Mesenchymal stem cell (in vitro differentiated cells and primary cell): ENCODE measurements around the gene SPTSSB.

Source experiments
- DNase-seq: peaks from one replicate; pipeline ENCODE4 v3.0.0-alpha.2; 2013
- H2AFZ ChIP-seq: one replicate; pipeline ENCODE4 v1.6.1; 2013; ENCODE audit warnings: low read depth, mild to moderate bottlenecking, control low read depth, inconsistent platforms, low read length, moderate library complexity
- H2AK5ac ChIP-seq: 2 replicates; pipeline ENCODE4 v1.6.1; 2013; ENCODE audit warnings: low read length, moderate library complexity, mild to moderate bottlenecking, inconsistent platforms; ENCODE audit not compliant: severe bottlenecking
- H2BK120ac ChIP-seq: one replicate; pipeline ENCODE4 v1.6.1; 2013; ENCODE audit warnings: low read depth, mild to moderate bottlenecking, inconsistent platforms, low read length, moderate library complexity
- H2BK12ac ChIP-seq, 2 experiments: one replicate each; pipeline ENCODE4 v1.6.1; 2013; ENCODE audit warnings: inconsistent platforms in 2 of 2, low read length in 2 of 2, mild to moderate bottlenecking in 2 of 2, moderate library complexity in 2 of 2, control low read depth in 1 of 2
- H2BK15ac ChIP-seq: one replicate; pipeline ENCODE4 v1.6.1; 2013; ENCODE audit warnings: mild to moderate bottlenecking, low read depth, inconsistent platforms; ENCODE audit not compliant: poor library complexity, severe bottlenecking
- H2BK5ac ChIP-seq: 2 replicates; pipeline ENCODE4 v1.6.1; 2013; ENCODE audit warnings: low read depth, mild to moderate bottlenecking, low read length, control low read depth, inconsistent platforms; ENCODE audit not compliant: poor library complexity, severe bottlenecking
- H3K14ac ChIP-seq, 2 experiments: one replicate each; pipeline ENCODE4 v1.6.1; 2013; ENCODE audit warnings: inconsistent platforms in 2 of 2, low read length in 2 of 2, control low read depth in 1 of 2, mild to moderate bottlenecking in 1 of 2, moderate library complexity in 1 of 2
- H3K18ac ChIP-seq, 2 experiments: one replicate each; pipeline ENCODE4 v1.6.1; 2013; ENCODE audit warnings: inconsistent platforms in 2 of 2, low read length in 2 of 2, control low read depth in 1 of 2, low read depth in 1 of 2, mild to moderate bottlenecking in 1 of 2
- H3K23ac ChIP-seq, 2 experiments: one replicate each; pipeline ENCODE4 v1.6.1; 2013; ENCODE audit warnings: inconsistent platforms in 2 of 2, low read length in 2 of 2, mild to moderate bottlenecking in 2 of 2, moderate library complexity in 2 of 2, control low read depth in 1 of 2
- H3K27ac ChIP-seq: 2 replicates; pipeline ENCODE4 v1.5.1; 2013; ENCODE audit warnings: mild to moderate bottlenecking, moderate library complexity, low read length, control low read depth, inconsistent platforms; ENCODE audit not compliant: poor library complexity, severe bottlenecking
- H3K27me3 ChIP-seq, 2 experiments: 2 replicates each; pipeline versions ENCODE4 v1.6.1 to v1.7.0; 2013; ENCODE audit warnings: low read length in 2 of 2, mild to moderate bottlenecking in 2 of 2, moderate library complexity in 2 of 2, control low read depth in 1 of 2, inconsistent platforms in 1 of 2; ENCODE audit not compliant: control insufficient read depth in 1 of 2, insufficient read depth in 1 of 2
- H3K36me3 ChIP-seq, 2 experiments: 2 replicates each; pipeline versions ENCODE4 v1.6.1 to v1.7.0; 2013; ENCODE audit warnings: low read length in 2 of 2, control low read depth in 1 of 2, inconsistent platforms in 1 of 2, low read depth in 1 of 2, mild to moderate bottlenecking in 1 of 2; ENCODE audit not compliant: insufficient read depth in 2 of 2, control insufficient read depth in 1 of 2
- H3K4ac ChIP-seq, 2 experiments: one replicate each; pipeline ENCODE4 v1.6.1; 2013; ENCODE audit warnings: inconsistent platforms in 2 of 2, low read length in 2 of 2, mild to moderate bottlenecking in 2 of 2, moderate library complexity in 2 of 2, control low read depth in 1 of 2, low read depth in 1 of 2
- H3K4me1 ChIP-seq: 2 replicates; pipeline ENCODE4 v1.6.1; 2013; ENCODE audit warnings: low read depth, low read length, control low read depth; ENCODE audit not compliant: control insufficient read depth, insufficient read depth
- H3K4me2 ChIP-seq: 2 replicates; pipeline ENCODE4 v1.6.1; 2013; ENCODE audit warnings: low read length, mild to moderate bottlenecking, inconsistent platforms; ENCODE audit not compliant: poor library complexity, severe bottlenecking
- H3K4me3 ChIP-seq, 2 experiments: 2 replicates each; pipeline versions ENCODE4 v1.5.1 to v1.7.0; 2013; ENCODE audit warnings: low read length in 2 of 2, mild to moderate bottlenecking in 2 of 2, control low read depth in 1 of 2, low read depth in 1 of 2; ENCODE audit not compliant: insufficient read depth in 1 of 2
- H3K79me1 ChIP-seq: replicated peaks from 2 replicates; pipeline ENCODE4 v1.6.1; 2013; ENCODE audit warnings: mild to moderate bottlenecking, control low read depth, low read length, inconsistent platforms; ENCODE audit not compliant: poor library complexity, severe bottlenecking
- H3K9ac ChIP-seq: 2 replicates; pipeline ENCODE4 v1.7.0; 2013; ENCODE audit warnings: mild to moderate bottlenecking, low read length, moderate library complexity
- H3K9me3 ChIP-seq: 2 replicates; pipeline ENCODE4 v1.7.0; 2013; ENCODE audit warnings: mild to moderate bottlenecking, low read length; ENCODE audit not compliant: control insufficient read depth
- H4K8ac ChIP-seq: one replicate; pipeline ENCODE4 v1.6.1; 2013; ENCODE audit warnings: inconsistent platforms, mild to moderate bottlenecking, low read length, moderate library complexity
- H4K91ac ChIP-seq: one replicate; pipeline ENCODE4 v1.6.1; 2013; ENCODE audit warnings: mild to moderate bottlenecking, low read length, inconsistent platforms
- WGBS: methylation state at CpG from one replicate; pipeline ENCODE4 v1.1.7; 2013; ENCODE audit warnings: mixed read lengths; 5-methylcytosine and 5-hydroxymethylcytosine counted together

SPTSSB gene

GRCh38 chr3:161316006-161316689, 55.2 kb downstream of the SPTSSB start:
- H3K18ac ChIP-seq, result no peak overlapping the region
- no peak overlapping the region for H3K23ac ChIP-seq
- H3K4me2 ChIP-seq, result no peak overlapping the region
- H4K91ac ChIP-seq, result no peak overlapping the region
- no peak overlapping the region for H3K27ac ChIP-seq
- no peak overlapping the region for H4K8ac ChIP-seq
- no peak for DNase-seq
- H3K4ac ChIP-seq, result no peak overlapping the region
- H2BK15ac ChIP-seq, result no peak overlapping the region
- H3K36me3 ChIP-seq, result no peaks in the 10 kb centered on the region
- H3K79me1 ChIP-seq, result no peaks in the 10 kb centered on the region
- H2AK5ac ChIP-seq, result no peak overlapping the region
- no peaks in the 10 kb centered on the region for H3K27me3 ChIP-seq
- H2BK12ac ChIP-seq, result no peak overlapping the region
- H3K4me3 ChIP-seq, result peak overlapping the region in 1 of 2 experiments; percentile 27
- H2BK5ac ChIP-seq, result no peak overlapping the region
- 100% methylated on average over 2 of the region's 3 CpGs for WGBS
- peaks cover 3% of the 10 kb centered on the region for H3K9me3 ChIP-seq
- H3K9ac ChIP-seq, result peak overlapping the region; percentile 68
- no peak overlapping the region for H2AFZ ChIP-seq
- H2BK120ac ChIP-seq, result no peak overlapping the region
- no peaks in the 10 kb centered on the region for H3K4me1 ChIP-seq
- no peak overlapping the region for H3K14ac ChIP-seq

- H3K4me3 ChIP-seq, result no peak overlapping the region
- DNase-seq, result peak; percentile 3
- no peaks in the 10 kb centered on the region for H3K27me3 ChIP-seq
- peak overlapping the region; percentile 16 for H4K8ac ChIP-seq
- H2AK5ac ChIP-seq, result no peak overlapping the region
- H3K4me1 ChIP-seq, result no peaks in the 10 kb centered on the region
- H3K9me3 ChIP-seq, result no peaks in the 10 kb centered on the region
- no peaks in the 10 kb centered on the region for H3K79me1 ChIP-seq
- H3K18ac ChIP-seq, result no peak overlapping the region
- H2AFZ ChIP-seq, result no peak overlapping the region
- H3K27ac ChIP-seq, result no peak overlapping the region
- H2BK5ac ChIP-seq, result no peak overlapping the region
- H3K14ac ChIP-seq, result no peak overlapping the region
- H4K91ac ChIP-seq, result no peak overlapping the region
- H3K23ac ChIP-seq, result no peak overlapping the region
- H2BK120ac ChIP-seq, result no peak overlapping the region
- 95% methylated on average over 3 of the region's 3 CpGs for WGBS
- no peak overlapping the region for H3K4me2 ChIP-seq
- H3K4ac ChIP-seq, result no peak overlapping the region
- no peak overlapping the region for H2BK15ac ChIP-seq
- H2BK12ac ChIP-seq, result no peak overlapping the region
- no peaks in the 10 kb centered on the region for H3K36me3 ChIP-seq
- no peak overlapping the region for H3K9ac ChIP-seq
These were observed 56.4 kb downstream of the SPTSSB start for GRCh38 chr3:161314836-161315395.

GRCh38 chr3:161310649-161311423, 60.5 kb downstream of the SPTSSB start:
- Histone ChIP-seq H3K18ac (no peak overlapping the region), H3K4me1 (no peaks in the 10 kb centered on the region), H3K9ac (no peak overlapping the region), H2AFZ (no peak overlapping the region), H3K27me3 (no peaks in the 10 kb centered on the region), H2BK120ac (no peak overlapping the region), H3K79me1 (no peaks in the 10 kb centered on the region), H2BK12ac (no peak overlapping the region), H3K14ac (no peak overlapping the region), H2BK15ac (no peak overlapping the region), H3K4me2 (no peak overlapping the region), H3K27ac (no peak overlapping the region), H2AK5ac (no peak overlapping the region), H2BK5ac (no peak overlapping the region), H3K9me3 (peaks cover 11% of the 10 kb centered on the region), H4K8ac (no peak overlapping the region), H3K36me3 (no peaks in the 10 kb centered on the region), H3K4me3 (no peak overlapping the region), H3K23ac (no peak overlapping the region), H4K91ac (no peak overlapping the region), H3K4ac (no peak overlapping the region)
- WGBS, result 73% methylated on average over 5 of the region's 5 CpGs
- no peak for DNase-seq
